Measurements from ENCODE around the gene TBC1D1.

Gene TBC1D1

GRCh38 chr4:37999965-38000364 is 109.1 kb downstream of the TBC1D1 start:
- no peak overlapping the region for H3K27ac ChIP-seq (ENCODE audit: extremely low read depth, low read depth, low read length)

GRCh38 chr4:38001927-38002326 is 111.0 kb downstream of the TBC1D1 start:
- H3K9me3 ChIP-seq (ENCODE audit: control insufficient read depth, insufficient read depth, low read depth, low read length): no peaks in the 10 kb centered on the region
- no peak overlapping the region for H3K27ac ChIP-seq (ENCODE audit: extremely low read depth, low read depth, low read length)
- H3K4me1 ChIP-seq (ENCODE audit: control insufficient read depth, insufficient read depth, low read length): no peaks in the 10 kb centered on the region; the same call in 1 of the 2 replicates
- TF ChIP-seq ZBTB1 (tag by site-specific recombination; IDR thresholded peaks at IDR 0.05) (no peak), SP7 (tag by site-specific recombination; IDR thresholded peaks at IDR 0.05) (no peak), ZNF416 (tag by site-specific recombination; IDR thresholded peaks at IDR 0.05) (no peak), KLF1 (tag by site-specific recombination; IDR thresholded peaks at IDR 0.05) (no peak)
- CTCF ChIA-PET: no interaction called here
- POLR2A ChIA-PET: no interaction called here
- H3K4me3 ChIP-seq (ENCODE audit: low read depth, low read length): no peak overlapping the region
- no peaks in the 10 kb centered on the region for H3K36me3 ChIP-seq (ENCODE audit: control insufficient read depth in 2 of 2, insufficient read depth in 1 of 2, low read length in 2 of 2)

More at GRCh38 chr4:37999965-38000364, 109.1 kb downstream of the TBC1D1 start:
- Histone ChIP-seq H3K9me3 (ENCODE audit: control insufficient read depth, insufficient read depth, low read depth, low read length) (no peaks in the 10 kb centered on the region), H3K36me3 (ENCODE audit: control insufficient read depth in 2 of 2, insufficient read depth in 1 of 2, low read length in 2 of 2) (no peaks in the 10 kb centered on the region), H3K4me1 (ENCODE audit: control insufficient read depth, insufficient read depth, low read length) (no peaks in the 10 kb centered on the region; the same call in 1 of the 2 replicates), H3K4me3 (ENCODE audit: low read depth, low read length) (no peak overlapping the region)
- TF ChIP-seq ZNF157 (tag by site-specific recombination; IDR thresholded peaks at IDR 0.05): no peak
- no peak for TF ChIP-seq ZNF830 (tag by site-specific recombination; IDR thresholded peaks at IDR 0.05; ENCODE audit: low read depth)
- no peak for TF ChIP-seq ZIC2 (tag by site-specific recombination; IDR thresholded peaks at IDR 0.05)
- TF ChIP-seq, protein P1, sequence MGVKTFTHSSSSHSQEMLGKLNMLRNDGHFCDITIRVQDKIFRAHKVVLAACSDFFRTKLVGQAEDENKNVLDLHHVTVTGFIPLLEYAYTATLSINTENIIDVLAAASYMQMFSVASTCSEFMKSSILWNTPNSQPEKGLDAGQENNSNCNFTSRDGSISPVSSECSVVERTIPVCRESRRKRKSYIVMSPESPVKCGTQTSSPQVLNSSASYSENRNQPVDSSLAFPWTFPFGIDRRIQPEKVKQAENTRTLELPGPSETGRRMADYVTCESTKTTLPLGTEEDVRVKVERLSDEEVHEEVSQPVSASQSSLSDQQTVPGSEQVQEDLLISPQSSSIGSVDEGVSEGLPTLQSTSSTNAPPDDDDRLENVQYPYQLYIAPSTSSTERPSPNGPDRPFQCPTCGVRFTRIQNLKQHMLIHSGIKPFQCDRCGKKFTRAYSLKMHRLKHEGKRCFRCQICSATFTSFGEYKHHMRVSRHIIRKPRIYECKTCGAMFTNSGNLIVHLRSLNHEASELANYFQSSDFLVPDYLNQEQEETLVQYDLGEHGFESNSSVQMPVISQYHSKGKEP (tag by site-specific recombination; IDR thresholded peaks at IDR 0.05): no peak
- ChIA-PET POLR2A (no interaction called here), CTCF (no interaction called here)

GRCh38 chr4:38002451-38003071 is 111.7 kb downstream of the TBC1D1 start:
- Histone ChIP-seq H3K36me3 (ENCODE audit: control insufficient read depth in 2 of 2, insufficient read depth in 1 of 2, low read length in 2 of 2) (no peaks in the 10 kb centered on the region), H3K27ac (ENCODE audit: extremely low read depth, low read depth, low read length) (no peak overlapping the region), H3K4me3 (ENCODE audit: low read depth, low read length) (no peak overlapping the region), H3K9me3 (ENCODE audit: control insufficient read depth, insufficient read depth, low read depth, low read length) (no peaks in the 10 kb centered on the region), H3K4me1 (ENCODE audit: control insufficient read depth, insufficient read depth, low read length) (no peaks in the 10 kb centered on the region; the same call in 1 of the 2 replicates)
- CTCF ChIA-PET: no interaction called here
- TF ChIP-seq ZBTB1 (tag by site-specific recombination; IDR thresholded peaks at IDR 0.05) (no peak), ZNF623 (tag by site-specific recombination; IDR thresholded peaks at IDR 0.05) (no peak), ZNF692 (tag by site-specific recombination; IDR thresholded peaks at IDR 0.05) (no peak), ZNF792 (tag by site-specific recombination; IDR thresholded peaks at IDR 0.05) (no peak), MZF1 (tag by site-specific recombination; IDR thresholded peaks at IDR 0.05; ENCODE audit: borderline replicate concordance) (no peak), ZNF175 (tag by site-specific recombination; IDR thresholded peaks at IDR 0.05) (no peak)
- TF ChIP-seq, protein P2, sequence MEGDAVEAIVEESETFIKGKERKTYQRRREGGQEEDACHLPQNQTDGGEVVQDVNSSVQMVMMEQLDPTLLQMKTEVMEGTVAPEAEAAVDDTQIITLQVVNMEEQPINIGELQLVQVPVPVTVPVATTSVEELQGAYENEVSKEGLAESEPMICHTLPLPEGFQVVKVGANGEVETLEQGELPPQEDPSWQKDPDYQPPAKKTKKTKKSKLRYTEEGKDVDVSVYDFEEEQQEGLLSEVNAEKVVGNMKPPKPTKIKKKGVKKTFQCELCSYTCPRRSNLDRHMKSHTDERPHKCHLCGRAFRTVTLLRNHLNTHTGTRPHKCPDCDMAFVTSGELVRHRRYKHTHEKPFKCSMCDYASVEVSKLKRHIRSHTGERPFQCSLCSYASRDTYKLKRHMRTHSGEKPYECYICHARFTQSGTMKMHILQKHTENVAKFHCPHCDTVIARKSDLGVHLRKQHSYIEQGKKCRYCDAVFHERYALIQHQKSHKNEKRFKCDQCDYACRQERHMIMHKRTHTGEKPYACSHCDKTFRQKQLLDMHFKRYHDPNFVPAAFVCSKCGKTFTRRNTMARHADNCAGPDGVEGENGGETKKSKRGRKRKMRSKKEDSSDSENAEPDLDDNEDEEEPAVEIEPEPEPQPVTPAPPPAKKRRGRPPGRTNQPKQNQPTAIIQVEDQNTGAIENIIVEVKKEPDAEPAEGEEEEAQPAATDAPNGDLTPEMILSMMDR (tag by site-specific recombination; IDR thresholded peaks at IDR 0.05): no peak
- POLR2A ChIA-PET: interaction anchor here (0.5 kb wide), 1 partner anchor 521 kb away, joined by 9 read pairs; no protein-coding TSS in a partner anchor
